IMR-90 (cell line): ENCODE data around the gene WBP2. TPM values are rescaled to one million over a fixed set of nuclear protein-coding genes. Genes with fewer than 3 reads are reported as not detected.

ENCODE experiments used
- RFX5 ChIP-seq: IDR thresholded peaks from 2 replicates; pipeline ENCODE4 v1.8.0; 2012; ENCODE audit warnings: low read depth, mild to moderate bottlenecking, low read length, moderate library complexity
- polyA plus RNA-seq, 3 experiments: library from polyadenylated mRNA; depleted of rRNA; stranded (reverse); fragments of >200 nt; gene quantifications; 2 replicates each; pipeline ENCODE4 v1.2.3, GENCODE V29; 2012; ENCODE audit warnings: low replicate concordance in 1 of 3
- total RNA-seq: library from RNA; depleted of rRNA; stranded (reverse); fragments of >200 nt; gene quantifications from 2 replicates; pipeline ENCODE4 v1.2.3, GENCODE V29; 2012
- TF ChIP-seq, protein P1 (sequence below): conservative IDR thresholded peaks from 2 replicates; pipeline ENCODE4 v1.5.1; 2012; ENCODE audit warnings: mild to moderate bottlenecking, low read depth, low read length, improper control_type of control experiment

Gene WBP2
- total and polyA plus RNA-seq, 2 of the 4 experiments (the other 2 are of a cell fraction) = 9.0 to 35.5 TPM

DNA sequence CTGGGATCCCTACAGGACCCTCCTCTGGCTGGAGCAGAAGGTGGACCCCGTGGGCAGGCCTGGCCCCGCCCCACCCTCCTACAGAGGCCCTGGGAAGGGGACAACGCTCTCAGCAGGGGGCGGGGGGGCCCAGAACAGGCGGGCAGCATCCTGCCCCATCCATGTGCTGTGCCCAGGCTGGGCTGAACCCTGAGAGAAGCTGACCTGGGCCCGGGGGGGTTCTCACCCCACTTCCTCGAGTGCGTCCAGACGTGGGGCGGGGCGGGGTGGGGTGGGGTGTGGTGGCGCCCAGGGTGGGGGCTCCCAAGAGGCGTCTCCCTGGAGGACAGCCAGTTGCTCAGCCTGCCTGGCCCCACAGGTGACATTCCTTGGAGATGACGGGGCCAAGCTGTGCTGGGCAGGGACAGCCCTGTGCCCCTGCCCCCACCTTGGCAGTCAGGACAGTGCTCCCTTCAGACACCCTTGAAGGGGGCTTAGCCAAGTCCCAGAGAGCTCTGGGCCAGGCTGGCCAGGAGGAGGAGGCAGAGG, 10.5 kb downstream of the WBP2 start (continued):
- TF ChIP-seq, protein P1, sequence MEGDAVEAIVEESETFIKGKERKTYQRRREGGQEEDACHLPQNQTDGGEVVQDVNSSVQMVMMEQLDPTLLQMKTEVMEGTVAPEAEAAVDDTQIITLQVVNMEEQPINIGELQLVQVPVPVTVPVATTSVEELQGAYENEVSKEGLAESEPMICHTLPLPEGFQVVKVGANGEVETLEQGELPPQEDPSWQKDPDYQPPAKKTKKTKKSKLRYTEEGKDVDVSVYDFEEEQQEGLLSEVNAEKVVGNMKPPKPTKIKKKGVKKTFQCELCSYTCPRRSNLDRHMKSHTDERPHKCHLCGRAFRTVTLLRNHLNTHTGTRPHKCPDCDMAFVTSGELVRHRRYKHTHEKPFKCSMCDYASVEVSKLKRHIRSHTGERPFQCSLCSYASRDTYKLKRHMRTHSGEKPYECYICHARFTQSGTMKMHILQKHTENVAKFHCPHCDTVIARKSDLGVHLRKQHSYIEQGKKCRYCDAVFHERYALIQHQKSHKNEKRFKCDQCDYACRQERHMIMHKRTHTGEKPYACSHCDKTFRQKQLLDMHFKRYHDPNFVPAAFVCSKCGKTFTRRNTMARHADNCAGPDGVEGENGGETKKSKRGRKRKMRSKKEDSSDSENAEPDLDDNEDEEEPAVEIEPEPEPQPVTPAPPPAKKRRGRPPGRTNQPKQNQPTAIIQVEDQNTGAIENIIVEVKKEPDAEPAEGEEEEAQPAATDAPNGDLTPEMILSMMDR = no peak
- no peak for TF ChIP-seq RFX5
